GM12878 (cell line): ENCODE measurements around the gene CHERP. TPM values are rescaled to one million over a fixed set of nuclear protein-coding genes. Genes with fewer than 3 reads are reported as not detected.

Source experiments
- GATAD2B ChIP-seq: fragments of 450-650 bp; conservative IDR thresholded peaks from 2 replicates; pipeline ENCODE4 v1.6.1; 2017; ENCODE audit warnings: low read depth, mild to moderate bottlenecking, moderate library complexity
- IKZF2 ChIP-seq, 2 experiments: fragments of 450-650 bp; IDR thresholded peaks; 2 replicates each; pipeline ENCODE4 v1.6.1; 2017; ENCODE audit warnings: mild to moderate bottlenecking in 2 of 2, moderate library complexity in 2 of 2
- IRF3 ChIP-seq: fragments of 450-650 bp; IDR thresholded peaks from 2 replicates; pipeline ENCODE4 v1.6.1; 2014; ENCODE audit warnings: mild to moderate bottlenecking
- POLR2AphosphoS2 ChIP-seq: IDR thresholded peaks from 2 replicates; pipeline ENCODE4 v1.6.1; 2011; ENCODE audit warnings: low read depth, mild to moderate bottlenecking, low read length, improper control_type of control experiment, moderate library complexity
- RBBP5 ChIP-seq: fragments of 200-600 bp; sonication (generic); conservative IDR thresholded peaks from 2 replicates; pipeline ENCODE4 v1.6.1; 2016
- TCF3 ChIP-seq: IDR thresholded peaks from 2 replicates; pipeline ENCODE4 v1.6.1; 2012; ENCODE audit warnings: low read depth, mild to moderate bottlenecking, low read length, borderline replicate concordance; ENCODE audit not compliant: insufficient read depth
- ZBED1 ChIP-seq: IDR thresholded peaks from 2 replicates; pipeline ENCODE4 v1.6.1; 2016; ENCODE audit warnings: borderline replicate concordance
- ZBTB4 ChIP-seq: fragments of 450-650 bp; formaldehyde crosslinking; IDR thresholded peaks from 2 replicates; pipeline ENCODE4 v1.4.0; 2022; ENCODE audit warnings: mild to moderate bottlenecking, moderate library complexity
- polyA plus RNA-seq, 11 experiments: library from polyadenylated mRNA; depleted of rRNA in 4 of 11; unstranded in 6 of 11; stranded (reverse) in 5 of 11; fragments of >200 nt; fragmentation: Nextera tagmentation in 4 of 11; fragmentation: Illumina TruSeq in 1 of 11; extraction: Ambion mirVana in 4 of 11; extraction: Trizol in 1 of 11; gene quantifications; 1 replicate in 1 of 11; 2 replicates in 10 of 11; pipeline versions ENCODE4 v1.2.1 to v1.2.3, GENCODE V29; 2011 to 2016; ENCODE audit warnings: inconsistent platforms in 2 of 11, missing spikeins in 2 of 11, low read depth in 1 of 11
- total RNA-seq, 4 experiments: library from RNA; depleted of rRNA in 3 of 4; stranded (reverse); fragments of >200 nt in 3 of 4; fragmentation: Illumina TruSeq in 1 of 4; extraction: Trizol in 1 of 4; gene quantifications; 2 replicates each; pipeline versions ENCODE4 v1.2.1 to v1.2.3, GENCODE V29; 2013 to 2021
- TF ChIP-seq, protein P1 (sequence below): IDR thresholded peaks from 2 replicates; pipeline ENCODE4 v1.6.1; 2012; ENCODE audit warnings: low read depth, low read length, improper control_type of control experiment

CHERP gene
- total and polyA plus RNA-seq, 10 of the 15 experiments (the other 5 are each of a cell fraction or from before 2014, with no cell fraction given): 0.66 to 65.3 (median 12.2) TPM

- TF ChIP-seq IRF3 (no peak), RBBP5 (no peak), POLR2AphosphoS2 (no peak), GATAD2B (no peak), ZBED1 (no peak), IKZF2 (IDR thresholded peaks at IDR 0.05) (no peak), ZBTB4 (CRISPR knock-in tag) (no peak), TCF3 (no peak)
- TF ChIP-seq, protein P1, sequence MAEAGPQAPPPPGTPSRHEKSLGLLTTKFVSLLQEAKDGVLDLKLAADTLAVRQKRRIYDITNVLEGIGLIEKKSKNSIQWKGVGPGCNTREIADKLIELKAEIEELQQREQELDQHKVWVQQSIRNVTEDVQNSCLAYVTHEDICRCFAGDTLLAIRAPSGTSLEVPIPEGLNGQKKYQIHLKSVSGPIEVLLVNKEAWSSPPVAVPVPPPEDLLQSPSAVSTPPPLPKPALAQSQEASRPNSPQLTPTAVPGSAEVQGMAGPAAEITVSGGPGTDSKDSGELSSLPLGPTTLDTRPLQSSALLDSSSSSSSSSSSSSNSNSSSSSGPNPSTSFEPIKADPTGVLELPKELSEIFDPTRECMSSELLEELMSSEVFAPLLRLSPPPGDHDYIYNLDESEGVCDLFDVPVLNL: no peak
These were observed 25.9 kb downstream of the CHERP start (continued) for GRCh38 chr19:16516381-16516780.
